DND-41 (cell line): ENCODE data around the gene SYNE2.

ENCODE experiments used
- ATAC-seq: fragments of 200-7000 bp; cut with Tn5 transposase; 3 replicates; pipeline ENCODE4 v1.9.1; 2021; ENCODE audit warnings: low read depth; ENCODE audit not compliant: insufficient read depth
- DNase-seq: peaks from one replicate; pipeline ENCODE4 v3.0.0-alpha.2; 2020
- H2AFZ ChIP-seq: 2 replicates; pipeline ENCODE4 v1.6.0; 2012; ENCODE audit warnings: low read depth, low read length
- H3K27ac ChIP-seq: 2 replicates; pipeline ENCODE4 v1.5.1; 2012; ENCODE audit warnings: low read length, inconsistent platforms
- H3K27me3 ChIP-seq: fragments of 200-600 bp; sonication (generic); 2 replicates; pipeline ENCODE4 v1.6.0; 2012; ENCODE audit warnings: low read length, mild to moderate bottlenecking, inconsistent platforms; ENCODE audit not compliant: insufficient read depth, poor library complexity
- H3K36me3 ChIP-seq: 2 replicates; pipeline ENCODE4 v1.5.1; 2012; ENCODE audit warnings: low read length, inconsistent platforms; ENCODE audit not compliant: insufficient read depth
- H3K4me1 ChIP-seq: 2 replicates; pipeline ENCODE4 v1.5.1; 2012; ENCODE audit warnings: mild to moderate bottlenecking, low read length; ENCODE audit not compliant: insufficient read depth
- H3K4me2 ChIP-seq: 2 replicates; pipeline ENCODE4 v1.6.0; 2012; ENCODE audit warnings: mild to moderate bottlenecking, moderate library complexity, low read length, inconsistent platforms; ENCODE audit not compliant: insufficient read depth
- H3K4me3 ChIP-seq, 2 experiments: fragments of 200-600 bp in 1 of 2; shearing (Covaris generic) in 1 of 2; 2 replicates each; pipeline ENCODE4 v1.5.1; 2012 to 2016; ENCODE audit warnings: inconsistent platforms in 2 of 2, low read length in 2 of 2, mild to moderate bottlenecking in 2 of 2, low read depth in 1 of 2, moderate library complexity in 1 of 2
- H3K79me2 ChIP-seq: 2 replicates; pipeline ENCODE4 v1.6.0; 2012; ENCODE audit warnings: low read length, inconsistent platforms; ENCODE audit not compliant: insufficient read depth
- H3K9ac ChIP-seq: 2 replicates; pipeline ENCODE4 v1.6.0; 2012; ENCODE audit warnings: low read depth, mild to moderate bottlenecking, inconsistent platforms, low read length, moderate library complexity
- H3K9me3 ChIP-seq: 2 replicates; pipeline ENCODE4 v1.5.1; 2012; ENCODE audit warnings: low read length, moderate library complexity, mild to moderate bottlenecking, inconsistent platforms; ENCODE audit not compliant: insufficient read depth, severe bottlenecking
- H4K20me1 ChIP-seq: 2 replicates; pipeline ENCODE4 v1.6.0; 2012; ENCODE audit warnings: low read length; ENCODE audit not compliant: insufficient read depth
- CTCF ChIP-seq: IDR thresholded peaks from 2 replicates; pipeline ENCODE4 v1.5.1; 2012; ENCODE audit warnings: borderline replicate concordance, low read length, moderate library complexity, mild to moderate bottlenecking; ENCODE audit not compliant: poor library complexity, severe bottlenecking; ENCODE audit errors: extremely low read depth
- EZH2 ChIP-seq: IDR thresholded peaks from 3 replicates; pipeline ENCODE4 v1.6.1; 2012; ENCODE audit warnings: borderline replicate concordance, low read depth, mild to moderate bottlenecking, moderate library complexity, low read length, inconsistent platforms; ENCODE audit not compliant: severe bottlenecking

Gene SYNE2

GRCh38 chr14:63941023-63941422 is 88.2 kb downstream of the SYNE2 start:
- H3K27ac ChIP-seq: peak overlapping the region; percentile 61

GRCh38 chr14:63949696-63950095 is 96.9 kb downstream of the SYNE2 start:
- Histone ChIP-seq H3K9ac (no peak overlapping the region), H3K36me3 (peaks cover 66% of the 10 kb centered on the region), H4K20me1 (no peaks in the 10 kb centered on the region), H3K27ac (no peak overlapping the region), H3K27me3 (no peaks in the 10 kb centered on the region), H2AFZ (no peak overlapping the region), H3K9me3 (no peaks in the 10 kb centered on the region), H3K4me2 (no peak overlapping the region), H3K4me1 (no peaks in the 10 kb centered on the region), H3K79me2 (no peaks in the 10 kb centered on the region), H3K4me3 (no peak overlapping the region)
- TF ChIP-seq EZH2: no peak
- TF ChIP-seq CTCF: no peak
- no peak for DNase-seq
- no peak for ATAC-seq

More at GRCh38 chr14:63941023-63941422, 88.2 kb downstream of the SYNE2 start:
- Histone ChIP-seq H3K79me2 (peaks cover 37% of the 10 kb centered on the region), H3K36me3 (peaks cover 42% of the 10 kb centered on the region), H3K9me3 (no peaks in the 10 kb centered on the region), H3K4me3 (no peak overlapping the region), H3K4me1 (peaks cover 44% of the 10 kb centered on the region), H2AFZ (no peak overlapping the region), H3K9ac (no peak overlapping the region), H3K4me2 (no peak overlapping the region), H3K27me3 (no peaks in the 10 kb centered on the region), H4K20me1 (no peaks in the 10 kb centered on the region)
- DNase-seq: no peak
- TF ChIP-seq CTCF: no peak
- TF ChIP-seq EZH2: no peak
- no peak for ATAC-seq

GRCh38 chr14:63951021-63951420 is 98.2 kb downstream of the SYNE2 start:
- Histone ChIP-seq H4K20me1 (no peaks in the 10 kb centered on the region), H3K27ac (no peak overlapping the region), H3K36me3 (peaks cover 64% of the 10 kb centered on the region), H3K79me2 (no peaks in the 10 kb centered on the region), H3K4me1 (no peaks in the 10 kb centered on the region), H3K4me3 (no peak overlapping the region), H3K27me3 (no peaks in the 10 kb centered on the region), H2AFZ (no peak overlapping the region), H3K9me3 (no peaks in the 10 kb centered on the region), H3K4me2 (no peak overlapping the region), H3K9ac (no peak overlapping the region)
- DNase-seq: no peak
- TF ChIP-seq CTCF (no peak), EZH2 (no peak)
- no peak for ATAC-seq

- TF ChIP-seq CTCF (no peak), EZH2 (no peak)
- no peak overlapping the region for H3K9ac ChIP-seq
- no peaks in the 10 kb centered on the region for H3K4me1 ChIP-seq
- no peak for ATAC-seq
- H3K27me3 ChIP-seq: no peaks in the 10 kb centered on the region
- H3K27ac ChIP-seq: no peak overlapping the region
- H3K79me2 ChIP-seq: no peaks in the 10 kb centered on the region
- no peak overlapping the region for H2AFZ ChIP-seq
- no peak for DNase-seq
- no peak overlapping the region for H3K4me3 ChIP-seq
- no peaks in the 10 kb centered on the region for H4K20me1 ChIP-seq
- H3K9me3 ChIP-seq: no peaks in the 10 kb centered on the region
- peaks cover 66% of the 10 kb centered on the region for H3K36me3 ChIP-seq
- no peak overlapping the region for H3K4me2 ChIP-seq
Measured at GRCh38 chr14:63951429-63951828, 98.6 kb downstream of the SYNE2 start.
